ENCODE results near the gene ENTPD8.
A peak's percentile ranks its signal among the peaks of the same experiment; 100 is the strongest.

The ENTPD8 gene

DNA sequence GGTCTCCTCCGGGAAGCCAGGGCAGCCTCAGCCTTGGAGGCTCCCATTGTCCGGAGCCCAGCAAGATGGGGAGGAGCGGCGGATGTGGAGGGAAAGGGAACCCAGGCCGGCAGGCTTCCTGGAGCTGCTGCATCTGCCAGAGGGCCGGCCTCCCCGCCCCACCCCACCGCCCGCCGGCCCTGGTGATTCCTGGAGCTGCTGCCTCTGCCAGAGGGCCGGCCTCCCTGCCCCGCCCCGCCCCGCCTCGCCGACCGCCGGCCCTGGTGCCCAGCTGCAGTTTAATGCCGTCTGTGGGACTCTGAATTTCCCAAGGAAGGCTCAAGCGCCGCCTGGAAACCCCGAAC lies 49.8 kb downstream of the ENTPD8 start:
- ATAC-seq (ENCODE audit: low read depth), result no peak
- TF ChIP-seq, protein P1, sequence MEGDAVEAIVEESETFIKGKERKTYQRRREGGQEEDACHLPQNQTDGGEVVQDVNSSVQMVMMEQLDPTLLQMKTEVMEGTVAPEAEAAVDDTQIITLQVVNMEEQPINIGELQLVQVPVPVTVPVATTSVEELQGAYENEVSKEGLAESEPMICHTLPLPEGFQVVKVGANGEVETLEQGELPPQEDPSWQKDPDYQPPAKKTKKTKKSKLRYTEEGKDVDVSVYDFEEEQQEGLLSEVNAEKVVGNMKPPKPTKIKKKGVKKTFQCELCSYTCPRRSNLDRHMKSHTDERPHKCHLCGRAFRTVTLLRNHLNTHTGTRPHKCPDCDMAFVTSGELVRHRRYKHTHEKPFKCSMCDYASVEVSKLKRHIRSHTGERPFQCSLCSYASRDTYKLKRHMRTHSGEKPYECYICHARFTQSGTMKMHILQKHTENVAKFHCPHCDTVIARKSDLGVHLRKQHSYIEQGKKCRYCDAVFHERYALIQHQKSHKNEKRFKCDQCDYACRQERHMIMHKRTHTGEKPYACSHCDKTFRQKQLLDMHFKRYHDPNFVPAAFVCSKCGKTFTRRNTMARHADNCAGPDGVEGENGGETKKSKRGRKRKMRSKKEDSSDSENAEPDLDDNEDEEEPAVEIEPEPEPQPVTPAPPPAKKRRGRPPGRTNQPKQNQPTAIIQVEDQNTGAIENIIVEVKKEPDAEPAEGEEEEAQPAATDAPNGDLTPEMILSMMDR (IDR thresholded peaks at IDR 0.05; ENCODE audit: poor library complexity, severe bottlenecking), result no peak
- Histone ChIP-seq H3K27ac (ENCODE audit: poor library complexity, severe bottlenecking) (no peak overlapping the region), H3K4me1 (ENCODE audit: insufficient read depth, poor library complexity, severe bottlenecking) (no peaks in the 10 kb centered on the region), H3K27me3 (ENCODE audit: insufficient read depth, poor library complexity, severe bottlenecking) (no peaks in the 10 kb centered on the region), H3K36me3 (ENCODE audit: low read depth) (no peaks in the 10 kb centered on the region), H3K4me3 (ENCODE audit: severe bottlenecking) (no peak overlapping the region), H3K9me3 (ENCODE audit: severe bottlenecking) (no peaks in the 10 kb centered on the region)
- no peak for DNase-seq (ENCODE audit: low spot score)

DNA sequence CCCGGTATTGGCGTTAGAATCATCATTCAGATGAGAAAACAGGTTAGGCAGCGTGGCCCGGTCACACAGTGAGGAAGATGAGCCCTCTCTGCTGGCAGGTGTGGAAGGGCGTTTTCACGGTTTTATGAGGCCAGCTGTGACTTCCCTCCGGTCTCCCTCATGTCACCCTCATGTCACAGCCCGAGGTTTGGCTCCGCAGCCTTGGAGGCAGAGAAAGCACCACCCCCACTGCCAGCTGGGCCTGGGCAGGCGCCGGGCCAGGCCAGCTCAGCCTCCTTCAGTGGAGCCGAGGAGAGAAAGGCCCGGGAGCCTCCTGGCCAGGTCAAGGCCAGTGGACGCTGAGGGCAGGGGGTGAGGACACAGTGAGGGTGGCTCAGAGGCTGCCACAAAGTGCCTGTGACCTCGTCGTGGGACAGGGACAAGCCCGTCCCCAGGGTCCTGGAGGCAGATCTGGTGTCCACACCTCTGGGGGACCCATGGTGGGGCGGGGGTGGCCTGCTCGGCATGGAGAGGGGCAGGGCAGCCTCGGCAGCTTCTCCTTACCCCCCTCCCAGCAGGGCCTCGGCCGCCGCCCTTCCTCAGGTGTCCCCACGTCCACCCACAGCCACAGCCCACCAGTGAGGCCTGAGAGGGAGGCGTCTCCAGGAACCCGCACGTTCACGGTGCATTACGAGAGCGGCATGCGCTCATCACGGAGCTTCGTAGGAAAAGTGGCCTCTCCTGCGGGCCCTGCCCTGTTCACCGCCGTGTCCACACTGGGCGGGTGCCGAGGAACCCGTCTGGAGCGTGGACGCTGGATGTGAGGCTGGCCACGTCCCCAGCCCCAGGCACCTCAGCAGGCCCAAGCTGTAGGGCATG lies 50.4 kb downstream of the ENTPD8 start:
- Histone ChIP-seq H3K27ac (ENCODE audit: poor library complexity, severe bottlenecking) (no peak overlapping the region), H3K27me3 (ENCODE audit: insufficient read depth, poor library complexity, severe bottlenecking) (no peaks in the 10 kb centered on the region), H3K4me3 (ENCODE audit: severe bottlenecking) (no peak overlapping the region), H3K36me3 (ENCODE audit: low read depth) (no peaks in the 10 kb centered on the region), H3K4me1 (ENCODE audit: insufficient read depth, poor library complexity, severe bottlenecking) (no peaks in the 10 kb centered on the region), H3K9me3 (ENCODE audit: severe bottlenecking) (no peaks in the 10 kb centered on the region)
- ATAC-seq (ENCODE audit: low read depth), result no peak; the same call in 2 of the 3 replicates
- TF ChIP-seq, protein P1 (IDR thresholded peaks at IDR 0.05; ENCODE audit: poor library complexity, severe bottlenecking), result no peak
- no peak for DNase-seq (ENCODE audit: low spot score)

DNA sequence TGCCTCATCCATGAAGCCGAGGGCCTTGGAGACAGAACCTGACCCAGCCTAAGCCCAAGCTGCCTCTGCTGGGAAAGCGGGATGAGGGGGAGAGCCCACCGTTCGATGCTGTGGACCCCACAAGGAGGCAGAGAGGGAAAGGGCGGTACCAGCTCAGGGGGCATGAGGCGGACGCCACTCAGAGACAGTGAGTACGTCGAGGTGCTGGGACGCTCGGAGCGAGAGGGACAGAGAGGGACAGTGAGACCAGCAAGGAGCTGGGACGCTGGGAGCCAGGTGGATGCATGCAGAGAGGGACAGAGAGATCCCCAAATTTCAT lies 51.8 kb downstream of the ENTPD8 start:
- H3K36me3 ChIP-seq (ENCODE audit: low read depth), result no peaks in the 10 kb centered on the region
- H3K9me3 ChIP-seq (ENCODE audit: severe bottlenecking), result no peaks in the 10 kb centered on the region
- DNase-seq (ENCODE audit: low spot score), result no peak
- TF ChIP-seq, protein P1 (IDR thresholded peaks at IDR 0.05; ENCODE audit: poor library complexity, severe bottlenecking), result no peak
- no peak for ATAC-seq (ENCODE audit: low read depth)
- no peak overlapping the region for H3K4me3 ChIP-seq (ENCODE audit: severe bottlenecking)
- no peaks in the 10 kb centered on the region for H3K4me1 ChIP-seq (ENCODE audit: insufficient read depth, poor library complexity, severe bottlenecking)
- no peaks in the 10 kb centered on the region for H3K27me3 ChIP-seq (ENCODE audit: insufficient read depth, poor library complexity, severe bottlenecking)
- no peak overlapping the region for H3K27ac ChIP-seq (ENCODE audit: poor library complexity, severe bottlenecking)

DNA sequence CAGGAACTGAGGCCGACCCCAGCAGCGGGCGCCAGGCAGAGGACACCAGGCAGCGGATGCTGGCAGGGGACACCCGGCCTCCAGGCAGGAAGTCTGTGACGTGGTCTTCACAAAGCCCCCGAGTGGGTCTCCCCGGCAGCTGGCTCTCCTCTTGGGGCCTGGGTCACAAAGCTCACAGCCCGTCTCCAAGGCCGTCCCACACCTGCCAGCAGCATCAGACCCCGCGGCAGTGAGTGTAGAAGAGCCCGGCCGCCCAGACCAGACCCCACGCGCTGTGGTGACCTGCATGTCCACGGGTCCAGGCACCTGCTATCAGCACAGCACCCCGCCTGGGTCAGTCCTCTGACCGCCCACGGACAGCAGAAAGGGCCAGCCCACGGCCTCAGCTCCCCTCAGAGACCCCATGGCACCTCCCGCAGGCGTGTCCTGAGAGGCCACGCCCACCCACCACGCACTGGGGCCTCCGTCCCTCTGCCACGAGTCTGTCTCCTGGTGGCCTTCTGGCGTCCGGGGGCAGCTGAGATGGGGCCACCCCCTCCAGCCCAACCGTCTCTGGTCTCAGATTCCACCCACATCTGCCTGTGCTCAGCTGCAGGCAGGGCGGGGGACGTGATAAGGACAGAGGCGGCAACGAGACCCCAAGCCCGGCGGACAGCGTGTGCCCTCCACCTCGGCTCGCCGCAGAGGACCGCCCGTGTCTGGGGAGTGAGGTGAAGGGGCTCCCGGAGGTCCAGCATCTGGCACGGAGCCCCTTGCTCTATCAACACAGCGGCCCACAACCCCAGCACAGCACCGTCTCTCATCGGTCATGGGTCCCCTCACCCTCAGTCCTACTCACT lies 52.3 kb downstream of the ENTPD8 start:
- H3K27ac ChIP-seq (ENCODE audit: poor library complexity, severe bottlenecking), result no peak overlapping the region
- TF ChIP-seq, protein P1 (IDR thresholded peaks at IDR 0.05; ENCODE audit: poor library complexity, severe bottlenecking), result no peak
- H3K4me3 ChIP-seq (ENCODE audit: severe bottlenecking), result no peak overlapping the region
- DNase-seq (ENCODE audit: low spot score) (peak; percentile 67), ATAC-seq (ENCODE audit: low read depth) (no peak)
- H3K36me3 ChIP-seq (ENCODE audit: low read depth), result no peaks in the 10 kb centered on the region
- no peaks in the 10 kb centered on the region for H3K9me3 ChIP-seq (ENCODE audit: severe bottlenecking)
- no peaks in the 10 kb centered on the region for H3K27me3 ChIP-seq (ENCODE audit: insufficient read depth, poor library complexity, severe bottlenecking)
- no peaks in the 10 kb centered on the region for H3K4me1 ChIP-seq (ENCODE audit: insufficient read depth, poor library complexity, severe bottlenecking)
